Measurements from ENCODE around the gene HNRNPH2. TPM values are rescaled to one million over a fixed set of nuclear protein-coding genes. Genes with fewer than 3 reads are reported as not detected.
A peak's percentile ranks its signal among the peaks of the same experiment; 100 is the strongest.

Gene HNRNPH2
- total and polyA plus RNA-seq, 4 donors: 31.5 to 36.9 (median 34.8) TPM

GRCh38 chrX:101385026-101385684 lies 22.9 kb upstream of the HNRNPH2 start:
- Histone ChIP-seq H3K4me3 (ENCODE audit: low read depth in 1 of 3, low read length in 3 of 3) (no peak overlapping the region), H3K9ac (ENCODE audit: low read depth in 1 of 2, low read length in 2 of 2) (no peak overlapping the region), H3K36me3 (ENCODE audit: control insufficient read depth in 4 of 4, insufficient read depth in 3 of 4, low read depth in 1 of 4, low read length in 3 of 4) (no peaks in the 10 kb centered on the region), H3K27me3 (ENCODE audit: control insufficient read depth in 4 of 4, insufficient read depth in 4 of 4, low read length in 3 of 4) (no peaks in the 10 kb centered on the region), H3K27ac (ENCODE audit: low read depth in 1 of 2, low read length in 2 of 2) (no peak overlapping the region), H3K4me1 (ENCODE audit: control insufficient read depth in 4 of 4, insufficient read depth in 4 of 4, low read length in 3 of 4) (no peaks in the 10 kb centered on the region), H3K9me3 (ENCODE audit: control insufficient read depth in 4 of 4, low read length in 3 of 4) (no peaks in the 10 kb centered on the region)
- 78% methylated on average over 7 of the region's 7 CpGs for WGBS
- TF ChIP-seq RXRA (IDR thresholded peaks at IDR 0.05) (no peak), EGR1 (IDR thresholded peaks at IDR 0.05; ENCODE audit: low read depth in 2 of 2) (no peak), REST (IDR thresholded peaks at IDR 0.05) (no peak), RAD21 (IDR thresholded peaks at IDR 0.05) (no peak), FOXA1 (IDR thresholded peaks at IDR 0.05) (no peak), GABPA (IDR thresholded peaks at IDR 0.05 in 1 of 2, conservative IDR thresholded peaks at IDR 0.05 in 1 of 2) (no peak), TAF1 (conservative IDR thresholded peaks at IDR 0.05) (no peak), CTCF (IDR thresholded peaks at IDR 0.05; ENCODE audit: low read depth, low read length, missing input control) (no peak), ATF3 (IDR thresholded peaks at IDR 0.05) (no peak), NR2F2 (IDR thresholded peaks at IDR 0.05) (no peak)
- no peak for DNase-seq (ENCODE audit: low spot score)

- DNase-seq (ENCODE audit: low spot score): peak; percentile 38
- no peak for TF ChIP-seq FOXA2 (IDR thresholded peaks at IDR 0.05)
- no peak for TF ChIP-seq TAF1 (conservative IDR thresholded peaks at IDR 0.05)
- no peak for TF ChIP-seq HNF4G (IDR thresholded peaks at IDR 0.05)
- Histone ChIP-seq H3K27ac (ENCODE audit: low read depth in 1 of 2, low read length in 2 of 2) (peak within 1 kb of the TSS in 1 of 2 donors; percentile 9), H3K27me3 (ENCODE audit: control insufficient read depth in 4 of 4, insufficient read depth in 4 of 4, low read length in 3 of 4) (no peaks in the 10 kb centered on the region), H3K4me3 (ENCODE audit: low read depth in 1 of 3, low read length in 3 of 3) (no peak within 1 kb of the TSS), H3K36me3 (ENCODE audit: control insufficient read depth in 4 of 4, insufficient read depth in 3 of 4, low read depth in 1 of 4, low read length in 3 of 4) (no peaks in the 10 kb centered on the region), H3K4me1 (ENCODE audit: control insufficient read depth in 4 of 4, insufficient read depth in 4 of 4, low read length in 3 of 4) (no peaks in the 10 kb centered on the region), H3K9me3 (ENCODE audit: control insufficient read depth in 4 of 4, low read length in 3 of 4) (no peaks in the 10 kb centered on the region), H3K9ac (ENCODE audit: low read depth in 1 of 2, low read length in 2 of 2) (no peak within 1 kb of the TSS)
- 65% methylated on average over 9 of the region's 9 CpGs for WGBS
Observed at GRCh38 chrX:101385795-101386541, 22.1 kb upstream of the HNRNPH2 start, which contains the start of gene BTK. Gene BTK, minus strand, starts transcription at chrX:101386191. Its CDS starts 10,907 bp downstream, at chrX:101375284.

All from liver (tissue), 9 donors.